IMR-90 (cell line): Measurements from ENCODE around the gene C3orf22. TPM values are rescaled to one million over a fixed set of nuclear protein-coding genes. Genes with fewer than 3 reads are reported as not detected.
A peak's percentile ranks its signal among the peaks of the same experiment; 100 is the strongest.

Experiments
- ATAC-seq: fragments of 200-7000 bp; cut with Tn5 transposase; 2 replicates; pipeline ENCODE4 v1.9.1; 2020; ENCODE audit warnings: low read depth, mild to moderate bottlenecking, moderate library complexity
- BruUV-seq: library from RNA; stranded (reverse); fragments of 400-500 nt; replicated peaks from 2 replicates; lab custom pipeline; 2021; lab: Mats Ljungman, UMichigan
- CTCF ChIA-PET: fragments of 300-600 bp; formaldehyde crosslinking; extraction: SDS; loops from one replicate; lab custom pipeline; 2021; ENCODE audit warnings: antibody characterized with exemption; lab: Yijun Ruan, JAX
- POLR2A ChIA-PET: fragments of 300-600 bp; sonication (Branson Sonifier 250); formaldehyde crosslinking; loops from one replicate; lab custom pipeline; 2022; ENCODE audit warnings: antibody characterized with exemption; ENCODE audit not compliant: unreplicated experiment; lab: Charles Lee
- DNase-seq: peaks from one replicate; pipeline ENCODE4 v3.0.0; 2013
- H2AFZ ChIP-seq: replicated peaks from 2 replicates; pipeline ENCODE3; 2013; ENCODE audit warnings: low read length, mild to moderate bottlenecking; ENCODE audit not compliant: poor library complexity
- H2AK5ac ChIP-seq: 2 replicates; pipeline ENCODE4 v1.6.1; 2013; ENCODE audit warnings: low read depth, low read length, inconsistent platforms
- H2AK9ac ChIP-seq: replicated peaks from 2 replicates; pipeline ENCODE3; 2013; ENCODE audit warnings: mild to moderate bottlenecking, low read depth, low read length, moderate library complexity; ENCODE audit not compliant: poor library complexity
- H2BK120ac ChIP-seq: 2 replicates; pipeline ENCODE4 v1.6.1; 2013; ENCODE audit warnings: low read depth, low read length, inconsistent platforms
- H2BK15ac ChIP-seq: 3 replicates; pipeline ENCODE4 v1.6.1; 2013; ENCODE audit warnings: low read depth, low read length, inconsistent platforms
- H2BK20ac ChIP-seq: 2 replicates; pipeline ENCODE4 v1.6.1; 2013; ENCODE audit warnings: low read depth, mild to moderate bottlenecking, inconsistent platforms, low read length, moderate library complexity
- H2BK5ac ChIP-seq: 2 replicates; pipeline ENCODE4 v1.6.1; 2013; ENCODE audit warnings: mild to moderate bottlenecking, low read depth, low read length, inconsistent platforms; ENCODE audit not compliant: poor library complexity, severe bottlenecking
- H3K14ac ChIP-seq: replicated peaks from 2 replicates; pipeline ENCODE4 v1.6.1; 2013; ENCODE audit warnings: low read depth, low read length, inconsistent platforms
- H3K18ac ChIP-seq: 2 replicates; pipeline ENCODE4 v1.6.1; 2013; ENCODE audit warnings: low read depth, low read length, control low read depth
- H3K23ac ChIP-seq: 2 replicates; pipeline ENCODE4 v1.6.1; 2013; ENCODE audit warnings: low read depth, low read length, inconsistent platforms
- H3K27ac ChIP-seq: 2 replicates; pipeline ENCODE4 v1.5.1; 2013; ENCODE audit warnings: mild to moderate bottlenecking, control low read depth, low read length; ENCODE audit not compliant: insufficient read depth
- H3K27me3 ChIP-seq: 2 replicates; pipeline ENCODE4 v1.6.1; 2013; ENCODE audit warnings: low read length; ENCODE audit not compliant: control insufficient read depth, insufficient read depth
- H3K36me3 ChIP-seq: 2 replicates; pipeline ENCODE4 v1.6.1; 2013; ENCODE audit warnings: low read length, mixed read lengths; ENCODE audit not compliant: control insufficient read depth, insufficient read depth
- H3K4ac ChIP-seq: 2 replicates; pipeline ENCODE4 v1.6.1; 2013; ENCODE audit warnings: low read depth, low read length, inconsistent platforms
- H3K4me1 ChIP-seq: 2 replicates; pipeline ENCODE4 v1.6.1; 2013; ENCODE audit warnings: low read length, mixed read lengths; ENCODE audit not compliant: control insufficient read depth, insufficient read depth
- H3K4me2 ChIP-seq: 2 replicates; pipeline ENCODE4 v1.6.1; 2013; ENCODE audit warnings: low read depth, mild to moderate bottlenecking, control low read depth, low read length, moderate library complexity
- H3K4me3 ChIP-seq: 2 replicates; pipeline ENCODE4 v1.5.1; 2013; ENCODE audit warnings: low read depth, mild to moderate bottlenecking, control low read depth, low read length, moderate library complexity; ENCODE audit not compliant: insufficient read depth
- H3K56ac ChIP-seq: 2 replicates; pipeline ENCODE4 v1.6.1; 2013; ENCODE audit warnings: low read length, inconsistent platforms; ENCODE audit not compliant: insufficient read depth; ENCODE audit errors: extremely low read depth
- H3K79me1 ChIP-seq, 2 experiments: 2 replicates each; pipeline ENCODE4 v1.6.1; 2013; ENCODE audit warnings: low read length in 2 of 2, inconsistent platforms in 1 of 2, low read depth in 1 of 2
- H3K9ac ChIP-seq: 2 replicates; pipeline ENCODE4 v1.6.1; 2013; ENCODE audit warnings: low read depth, low read length, control low read depth
- H3K9me1 ChIP-seq: 2 replicates; pipeline ENCODE4 v1.6.1; 2013; ENCODE audit warnings: low read length, inconsistent platforms; ENCODE audit not compliant: insufficient read depth
- H3K9me3 ChIP-seq: 2 replicates; pipeline ENCODE4 v1.6.1; 2013; ENCODE audit warnings: low read length; ENCODE audit not compliant: control insufficient read depth, insufficient read depth
- H4K20me1 ChIP-seq: 2 replicates; pipeline ENCODE4 v1.6.1; 2013; ENCODE audit warnings: low read length, inconsistent platforms; ENCODE audit not compliant: insufficient read depth
- H4K5ac ChIP-seq: 2 replicates; pipeline ENCODE4 v1.6.1; 2013; ENCODE audit warnings: mild to moderate bottlenecking, low read depth, low read length, control low read depth
- H4K8ac ChIP-seq, 2 experiments: 2 replicates each; pipeline ENCODE4 v1.6.1; 2013; ENCODE audit warnings: low read depth in 2 of 2, low read length in 2 of 2, control low read depth in 1 of 2, inconsistent platforms in 1 of 2
- H4K91ac ChIP-seq: 2 replicates; pipeline ENCODE4 v1.6.1; 2013; ENCODE audit warnings: low read depth, low read length, inconsistent platforms; ENCODE audit not compliant: insufficient read depth
- BHLHE40 ChIP-seq: fragments of 150-350 bp; IDR thresholded peaks from 2 replicates; pipeline ENCODE4 v1.6.1; 2016; ENCODE audit warnings: mild to moderate bottlenecking, low read depth, low read length
- CEBPB ChIP-seq: IDR thresholded peaks from 2 replicates; pipeline ENCODE4 v1.6.1; 2012; ENCODE audit warnings: low read depth, low read length, improper control_type of control experiment
- CTCF ChIP-seq: conservative IDR thresholded peaks from 2 replicates; pipeline ENCODE4 v1.5.1; 2012; ENCODE audit warnings: mild to moderate bottlenecking, low read depth, low read length, improper control_type of control experiment
- ELK1 ChIP-seq: fragments of 150-350 bp; IDR thresholded peaks from 2 replicates; pipeline ENCODE4 v1.6.1; 2016; ENCODE audit warnings: low read depth, mild to moderate bottlenecking, low read length, moderate library complexity, borderline replicate concordance
- MAFK ChIP-seq: IDR thresholded peaks from 2 replicates; pipeline ENCODE4 v1.6.1; 2012; ENCODE audit warnings: low read depth, low read length, improper control_type of control experiment
- POLR2A ChIP-seq: IDR thresholded peaks from 2 replicates; pipeline ENCODE4 v1.6.1; 2012; ENCODE audit warnings: mild to moderate bottlenecking, low read depth, low read length
- RAD21 ChIP-seq: IDR thresholded peaks from 2 replicates; pipeline ENCODE4 v1.6.1; 2012; ENCODE audit warnings: low read length, improper control_type of control experiment
- WGBS, 2 experiments: methylation state at CpG; one replicate each; pipeline versions ENCODE4 v1.1.5 to v1.1.7; 2013; ENCODE audit warnings: missing lambda C conversion rate in 2 of 2; ENCODE audit not compliant: insufficient read length in 1 of 2; ENCODE audit errors: extremely low coverage in 2 of 2; 5-methylcytosine and 5-hydroxymethylcytosine counted together
- dilution Hi-C: fragments of 300-500 bp; cut with HindIII; formaldehyde crosslinking; loops from one replicate; pipeline ENCODE4 v1.14.3; 2018; ENCODE audit warnings: low sequenced_read_pairs; ENCODE audit not compliant: unreplicated experiment
- in situ Hi-C: fragments of 300-500 bp; cut with MboI; formaldehyde crosslinking; loops from 3 replicates; pipeline ENCODE4 v1.14.3; 2019; ENCODE audit warnings: low sequenced_read_pairs, inconsistent platforms, mixed read lengths
- intact Hi-C: fragments of 100-400 bp; cut with micrococcal nuclease; formaldehyde crosslinking; loops from 2 replicates; pipeline ENCODE4 v1.10.0; 2022
- polyA plus RNA-seq, 3 experiments: library from polyadenylated mRNA; depleted of rRNA; stranded (reverse); fragments of >200 nt; gene quantifications; 2 replicates each; pipeline ENCODE4 v1.2.3, GENCODE V29; 2012; ENCODE audit warnings: low replicate concordance in 1 of 3
- total RNA-seq: library from RNA; depleted of rRNA; stranded (reverse); fragments of >200 nt; gene quantifications from 2 replicates; pipeline ENCODE4 v1.2.3, GENCODE V29; 2012

The C3orf22 gene
- total and polyA plus RNA-seq, 2 of the 4 experiments (the other 2 are of a cell fraction), result not detected

- H3K9ac ChIP-seq, result no peak overlapping the region
- H3K9me3 ChIP-seq, result no peaks in the 10 kb centered on the region
- intact Hi-C loops (no loop called here), in situ Hi-C loops (no loop called here), dilution Hi-C loops (no loop called here)
- H2BK5ac ChIP-seq, result no peak overlapping the region
- DNase-seq, result no peak
- H2BK15ac ChIP-seq, result no peak overlapping the region
- no peak overlapping the region for H3K27ac ChIP-seq
- H3K23ac ChIP-seq, result no peak overlapping the region
- WGBS, 2 experiments, result 57% methylated on average over 2 of the region's 6 CpGs; no CpG with 5 or more reads in 1 of the 2 experiments
- H3K4me2 ChIP-seq, result no peak overlapping the region
- TF ChIP-seq RAD21 (no peak), CEBPB (no peak), CTCF (no peak), ELK1 (no peak), BHLHE40 (no peak), POLR2A (no peak), MAFK (no peak)
- H4K20me1 ChIP-seq, result no peaks in the 10 kb centered on the region
- no peaks in the 10 kb centered on the region for H3K4me1 ChIP-seq
- H2AK9ac ChIP-seq, result no peak overlapping the region
- H2BK20ac ChIP-seq, result no peak overlapping the region
- H2AFZ ChIP-seq, result no peak overlapping the region
- no peak overlapping the region for H4K5ac ChIP-seq
- H2AK5ac ChIP-seq, result no peak overlapping the region
- peaks cover 36% of the 10 kb centered on the region for H3K27me3 ChIP-seq
- H4K91ac ChIP-seq, result no peak overlapping the region
- H4K8ac ChIP-seq, result no peak overlapping the region
- H3K79me1 ChIP-seq, result no peaks in the 10 kb centered on the region
- no TSS peak for BruUV-seq
- H3K36me3 ChIP-seq, result no peaks in the 10 kb centered on the region
- CTCF ChIA-PET, result no interaction called here
- H3K4ac ChIP-seq, result no peak overlapping the region
- 0 out of 2 replicates have a peak, but pooled peaks have one; percentile 21 for ATAC-seq
- no peak overlapping the region for H3K18ac ChIP-seq
- no peaks in the 10 kb centered on the region for H3K9me1 ChIP-seq
- H3K4me3 ChIP-seq, result no peak overlapping the region
- no peak overlapping the region for H3K56ac ChIP-seq
- POLR2A ChIA-PET, result no interaction called here
- H3K14ac ChIP-seq, result no peak overlapping the region
- H2BK120ac ChIP-seq, result no peak overlapping the region
Observed at GRCh38 chr3:126570103-126570541, 11.4 kb upstream of the C3orf22 start.
